GM12872 (cell line): ENCODE results near the gene PPP2R1A.

Experiments
- TF ChIP-seq, protein P1 (sequence below): IDR thresholded peaks from 3 replicates; pipeline ENCODE4 v1.5.1; 2011; ENCODE audit warnings: low read depth, mild to moderate bottlenecking, low read length, moderate library complexity; ENCODE audit not compliant: insufficient read depth

The PPP2R1A gene

DNA sequence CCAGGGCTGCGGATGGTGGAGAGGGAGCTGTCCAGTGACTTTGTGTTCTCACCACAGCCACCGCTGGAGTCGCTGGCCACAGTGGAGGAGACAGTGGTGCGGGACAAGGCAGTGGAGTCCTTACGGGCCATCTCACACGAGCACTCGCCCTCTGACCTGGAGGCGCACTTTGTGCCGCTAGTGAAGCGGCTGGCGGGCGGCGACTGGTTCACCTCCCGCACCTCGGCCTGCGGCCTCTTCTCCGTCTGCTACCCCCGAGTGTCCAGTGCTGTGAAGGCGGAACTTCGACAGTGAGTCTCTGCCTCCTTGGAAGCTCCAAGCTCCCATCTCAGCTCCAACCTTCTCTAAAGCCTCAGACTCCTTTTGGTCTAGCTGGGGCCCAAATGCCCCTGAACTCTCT is 21.4 kb downstream of the PPP2R1A start:
- TF ChIP-seq, protein P1, sequence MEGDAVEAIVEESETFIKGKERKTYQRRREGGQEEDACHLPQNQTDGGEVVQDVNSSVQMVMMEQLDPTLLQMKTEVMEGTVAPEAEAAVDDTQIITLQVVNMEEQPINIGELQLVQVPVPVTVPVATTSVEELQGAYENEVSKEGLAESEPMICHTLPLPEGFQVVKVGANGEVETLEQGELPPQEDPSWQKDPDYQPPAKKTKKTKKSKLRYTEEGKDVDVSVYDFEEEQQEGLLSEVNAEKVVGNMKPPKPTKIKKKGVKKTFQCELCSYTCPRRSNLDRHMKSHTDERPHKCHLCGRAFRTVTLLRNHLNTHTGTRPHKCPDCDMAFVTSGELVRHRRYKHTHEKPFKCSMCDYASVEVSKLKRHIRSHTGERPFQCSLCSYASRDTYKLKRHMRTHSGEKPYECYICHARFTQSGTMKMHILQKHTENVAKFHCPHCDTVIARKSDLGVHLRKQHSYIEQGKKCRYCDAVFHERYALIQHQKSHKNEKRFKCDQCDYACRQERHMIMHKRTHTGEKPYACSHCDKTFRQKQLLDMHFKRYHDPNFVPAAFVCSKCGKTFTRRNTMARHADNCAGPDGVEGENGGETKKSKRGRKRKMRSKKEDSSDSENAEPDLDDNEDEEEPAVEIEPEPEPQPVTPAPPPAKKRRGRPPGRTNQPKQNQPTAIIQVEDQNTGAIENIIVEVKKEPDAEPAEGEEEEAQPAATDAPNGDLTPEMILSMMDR = no peak

DNA sequence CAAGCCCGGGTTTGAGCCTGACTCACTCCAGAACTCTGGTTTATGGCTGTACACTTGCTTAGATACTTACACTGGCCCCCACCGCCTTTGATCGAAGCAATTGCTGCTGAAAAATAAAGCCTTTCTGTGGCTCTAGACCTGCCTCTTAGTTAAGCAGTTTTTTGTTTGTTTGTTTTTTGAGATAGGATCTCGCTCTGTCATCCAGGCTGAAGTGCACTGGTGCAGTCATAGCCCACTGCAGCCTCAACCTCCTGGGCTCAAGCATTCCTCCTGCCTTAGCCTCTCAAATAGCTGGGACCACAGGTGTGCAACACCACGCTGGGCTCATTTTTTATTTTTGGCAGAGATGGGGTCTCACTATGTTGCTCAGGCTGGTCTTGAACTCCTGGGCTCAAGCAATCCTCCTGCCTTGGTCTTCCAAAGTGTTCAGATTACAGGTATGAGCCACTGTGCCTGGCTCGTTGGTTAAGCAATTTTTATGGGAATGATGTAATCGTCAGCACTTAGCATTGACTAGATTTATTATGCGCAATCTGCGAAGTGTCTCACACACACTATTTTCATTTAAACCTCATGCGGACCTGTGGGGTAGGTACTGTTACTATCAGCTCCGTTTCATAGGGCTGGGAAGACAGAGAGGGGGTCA is 22.2 kb downstream of the PPP2R1A start:
- TF ChIP-seq, protein P1 = no peak

DNA sequence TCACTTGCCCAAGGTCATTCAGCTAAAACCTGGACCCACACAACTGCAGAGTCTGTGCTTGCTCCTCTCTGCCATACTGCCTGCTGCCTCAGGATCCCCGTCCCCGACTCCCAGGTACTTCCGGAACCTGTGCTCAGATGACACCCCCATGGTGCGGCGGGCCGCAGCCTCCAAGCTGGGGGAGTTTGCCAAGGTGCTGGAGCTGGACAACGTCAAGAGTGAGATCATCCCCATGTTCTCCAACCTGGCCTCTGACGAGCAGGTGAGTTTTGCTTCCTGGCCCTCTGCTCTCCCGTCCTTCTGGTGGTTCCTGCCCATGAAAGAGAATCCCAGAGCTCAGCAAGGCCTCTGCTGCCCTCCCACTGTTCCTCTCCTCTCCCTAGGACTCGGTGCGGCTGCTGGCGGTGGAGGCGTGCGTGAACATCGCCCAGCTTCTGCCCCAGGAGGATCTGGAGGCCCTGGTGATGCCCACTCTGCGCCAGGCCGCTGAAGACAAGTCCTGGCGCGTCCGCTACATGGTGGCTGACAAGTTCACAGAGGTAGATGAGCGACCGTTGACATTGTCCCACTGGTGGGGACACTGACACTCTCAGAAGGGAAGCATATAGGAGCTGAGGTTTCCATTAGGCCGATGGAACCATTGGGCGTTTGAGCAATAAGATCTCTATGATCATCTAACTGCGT is 22.9 kb downstream of the PPP2R1A start:
- TF ChIP-seq, protein P1 = no peak

DNA sequence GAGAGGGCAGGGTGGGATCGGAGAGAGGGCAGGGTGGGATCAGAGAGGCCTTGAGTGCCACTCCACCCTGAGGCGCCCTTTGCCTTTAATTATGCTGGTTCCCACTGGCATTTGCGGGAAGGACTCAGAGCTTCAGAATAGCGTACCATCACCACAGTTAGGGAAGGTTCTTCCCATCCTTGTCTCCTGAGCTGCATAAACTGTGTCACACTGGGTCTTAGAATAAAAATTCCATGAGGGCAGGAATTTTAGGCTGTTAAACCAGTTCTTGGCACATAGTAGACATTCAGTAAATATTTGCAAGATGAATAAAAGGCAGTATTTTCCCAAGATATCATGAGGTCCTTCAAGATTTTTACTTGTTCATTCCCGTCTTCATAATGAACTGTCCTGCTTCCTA is 24.4 kb downstream of the PPP2R1A start:
- TF ChIP-seq, protein P1 = no peak

DNA sequence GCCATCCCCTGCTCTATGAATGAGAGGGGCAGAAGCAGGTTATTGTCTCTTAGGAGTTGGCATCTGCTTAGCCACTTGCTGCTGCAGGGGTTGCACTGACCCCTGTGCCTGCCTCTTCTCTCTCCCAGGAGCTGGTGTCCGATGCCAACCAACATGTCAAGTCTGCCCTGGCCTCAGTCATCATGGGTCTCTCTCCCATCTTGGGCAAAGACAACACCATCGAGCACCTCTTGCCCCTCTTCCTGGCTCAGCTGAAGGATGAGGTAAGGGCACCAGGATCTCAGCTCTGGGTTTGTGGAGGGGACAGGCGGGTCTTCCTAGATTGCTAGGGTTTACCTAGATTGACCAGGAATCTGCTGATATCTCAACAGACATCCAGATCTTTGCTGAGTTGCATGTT is 26.5 kb downstream of the PPP2R1A start:
- TF ChIP-seq, protein P1 = no peak

DNA sequence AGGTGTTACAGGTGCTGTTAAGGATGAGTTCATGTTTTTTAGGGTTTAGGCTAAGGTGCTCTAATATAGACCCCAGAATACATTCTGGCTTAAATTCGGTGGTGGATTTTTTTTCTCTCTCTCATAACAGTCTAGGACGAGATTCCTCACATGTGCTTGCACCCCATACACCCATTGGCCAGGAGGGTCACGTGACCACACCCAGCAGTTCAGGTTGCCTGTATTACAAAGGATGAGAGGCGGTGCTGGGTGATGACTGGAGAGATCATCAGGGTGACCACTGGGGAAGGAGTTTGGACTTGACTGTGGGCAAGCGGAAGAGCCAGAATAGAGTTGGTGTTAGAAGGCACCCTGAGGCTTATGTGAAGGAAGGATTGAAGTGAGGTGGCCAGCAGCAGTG is 27.7 kb downstream of the PPP2R1A start:
- TF ChIP-seq, protein P1 = no peak

DNA sequence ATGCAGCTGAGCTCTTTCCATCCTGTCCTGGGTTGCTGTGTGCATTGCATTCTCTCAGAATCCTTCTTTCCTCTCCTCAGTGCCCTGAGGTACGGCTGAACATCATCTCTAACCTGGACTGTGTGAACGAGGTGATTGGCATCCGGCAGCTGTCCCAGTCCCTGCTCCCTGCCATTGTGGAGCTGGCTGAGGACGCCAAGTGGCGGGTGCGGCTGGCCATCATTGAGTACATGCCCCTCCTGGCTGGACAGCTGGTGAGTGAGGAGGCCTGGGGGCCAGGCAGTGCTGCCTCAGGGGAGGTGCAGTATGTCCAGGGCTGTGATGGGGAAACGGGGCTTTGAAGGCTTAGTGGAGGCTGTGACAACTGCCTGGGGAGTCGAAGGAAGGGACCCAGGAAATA is 29.8 kb downstream of the PPP2R1A start:
- TF ChIP-seq, protein P1 = no peak
